T-helper 1 cell treated with Interleukin-12 subunit alpha and Interleukin-12 subunit beta and Interleukin-4 antibody, amounts not matched to agents 30 μg/mL and 1 μg/mL, for 36 hours (primary cell): ENCODE measurements around the gene RAB27A.
"Not testable (repeated sequence)": the region's sequence is repeated elsewhere in the genome, so short reads cannot be mapped to it uniquely, and the experiment has no call there.

Experiments
- H3K27ac Mint-ChIP-seq: one replicate; pipeline ENCODE4 v1.8.0; 2021; ENCODE audit warnings: mild to moderate bottlenecking, mixed read lengths
- H3K27me3 Mint-ChIP-seq: one replicate; pipeline ENCODE4 v1.8.0; 2021; ENCODE audit warnings: low read depth, mixed read lengths
- H3K36me3 Mint-ChIP-seq: one replicate; pipeline ENCODE4 v1.8.0; 2021; ENCODE audit warnings: low read depth, mixed read lengths
- H3K4me1 Mint-ChIP-seq: one replicate; pipeline ENCODE4 v1.8.0; 2021; ENCODE audit warnings: low read depth, mixed read lengths
- H3K4me3 Mint-ChIP-seq: one replicate; pipeline ENCODE4 v1.8.0; 2021; ENCODE audit warnings: mild to moderate bottlenecking, moderate library complexity, mixed read lengths
- H3K9me3 Mint-ChIP-seq: one replicate; pipeline ENCODE4 v1.8.0; 2021; ENCODE audit warnings: mixed read lengths

RAB27A gene

GRCh38 chr15:55289746-55290527 lies at the start of gene RAB27A:
Gene RAB27A (minus strand): TSS chr15:55289813. CDS start chr15:55234934, 54,879 bp downstream.
- Mint-ChIP-seq H3K27me3 (no peaks in the 10 kb centered on the region), H3K9me3 (no peaks in the 10 kb centered on the region), H3K36me3 (peaks cover 19% of the 10 kb centered on the region), H3K4me1 (peaks cover 39% of the 10 kb centered on the region), H3K4me3 (peak within 1 kb of the TSS; percentile 93), H3K27ac (peak within 1 kb of the TSS; percentile 93)

- H3K27ac Mint-ChIP-seq = no peak overlapping the region
- peaks cover 22% of the 10 kb centered on the region for H3K36me3 Mint-ChIP-seq
- H3K27me3 Mint-ChIP-seq = no peaks in the 10 kb centered on the region
- H3K9me3 Mint-ChIP-seq = no peaks in the 10 kb centered on the region
- no peak overlapping the region for H3K4me3 Mint-ChIP-seq
- H3K4me1 Mint-ChIP-seq = no peaks in the 10 kb centered on the region
These were observed 47.5 kb upstream of the RAB27A start for GRCh38 chr15:55337160-55337559.

GRCh38 chr15:55334997-55335396 lies 45.4 kb upstream of the RAB27A start:
- no peak overlapping the region for H3K27ac Mint-ChIP-seq
- H3K9me3 Mint-ChIP-seq = no peaks in the 10 kb centered on the region
- peaks cover 30% of the 10 kb centered on the region for H3K36me3 Mint-ChIP-seq
- no peaks in the 10 kb centered on the region for H3K27me3 Mint-ChIP-seq
- no peak overlapping the region for H3K4me3 Mint-ChIP-seq
- no peaks in the 10 kb centered on the region for H3K4me1 Mint-ChIP-seq

GRCh38 chr15:55334371-55334770 lies 44.8 kb upstream of the RAB27A start:
- H3K4me1 Mint-ChIP-seq = no peaks in the 10 kb centered on the region
- H3K27ac Mint-ChIP-seq = no peak overlapping the region
- H3K36me3 Mint-ChIP-seq = peaks cover 28% of the 10 kb centered on the region
- H3K4me3 Mint-ChIP-seq = no peak overlapping the region
- no peaks in the 10 kb centered on the region for H3K27me3 Mint-ChIP-seq
- no peaks in the 10 kb centered on the region for H3K9me3 Mint-ChIP-seq

- no peaks in the 10 kb centered on the region for H3K9me3 Mint-ChIP-seq
- H3K4me3 Mint-ChIP-seq = no peak overlapping the region
- H3K27me3 Mint-ChIP-seq = no peaks in the 10 kb centered on the region
- peaks cover 6% of the 10 kb centered on the region for H3K4me1 Mint-ChIP-seq
- no peak overlapping the region for H3K27ac Mint-ChIP-seq
- H3K36me3 Mint-ChIP-seq = peaks cover 17% of the 10 kb centered on the region
These were observed 37.8 kb upstream of the RAB27A start for GRCh38 chr15:55327387-55327786.

GRCh38 chr15:55322467-55322866 lies 32.9 kb upstream of the RAB27A start:
- Mint-ChIP-seq H3K27me3 (no peaks in the 10 kb centered on the region), H3K4me3 (no peak overlapping the region), H3K27ac (no peak overlapping the region), H3K36me3 (peaks cover 16% of the 10 kb centered on the region), H3K4me1 (peaks cover 26% of the 10 kb centered on the region), H3K9me3 (no peaks in the 10 kb centered on the region)

- Mint-ChIP-seq H3K4me1 (peaks cover 31% of the 10 kb centered on the region), H3K4me3 (no peak overlapping the region), H3K36me3 (peaks cover 22% of the 10 kb centered on the region), H3K9me3 (no peaks in the 10 kb centered on the region), H3K27ac (no peak overlapping the region), H3K27me3 (no peaks in the 10 kb centered on the region)
These were observed 31.4 kb upstream of the RAB27A start for GRCh38 chr15:55320963-55321362.

- H3K36me3 Mint-ChIP-seq = peaks cover 22% of the 10 kb centered on the region
- H3K4me3 Mint-ChIP-seq = peak overlapping the region; percentile 60
- H3K27me3 Mint-ChIP-seq = no peaks in the 10 kb centered on the region
- peak overlapping the region; percentile 18 for H3K27ac Mint-ChIP-seq
- H3K4me1 Mint-ChIP-seq = peaks cover 36% of the 10 kb centered on the region
- no peaks in the 10 kb centered on the region for H3K9me3 Mint-ChIP-seq
These were observed 30.6 kb upstream of the RAB27A start for GRCh38 chr15:55320238-55320550.

GRCh38 chr15:55319537-55320237 lies 30.1 kb upstream of the RAB27A start:
- Mint-ChIP-seq H3K4me3 (peak overlapping the region; percentile 97), H3K9me3 (no peaks in the 10 kb centered on the region), H3K27me3 (no peaks in the 10 kb centered on the region), H3K27ac (peak overlapping the region; percentile 96), H3K36me3 (peaks cover 24% of the 10 kb centered on the region), H3K4me1 (peaks cover 40% of the 10 kb centered on the region)

GRCh38 chr15:55318588-55319494 lies 29.2 kb upstream of the RAB27A start, which contains the start of the genes PIGB and PIGBOS1:
Gene PIGB (plus strand): TSS chr15:55319222. CDS start chr15:55319251, 29 bp downstream.
Gene PIGBOS1 (minus strand): TSS chr15:55319123. CDS start chr15:55317792, 1,331 bp downstream.
- Mint-ChIP-seq H3K27me3 (no peaks in the 10 kb centered on the region), H3K36me3 (peaks cover 24% of the 10 kb centered on the region), H3K4me3 (peak within 1 kb of the TSS; percentile 97), H3K9me3 (no peaks in the 10 kb centered on the region), H3K27ac (peak within 1 kb of the TSS; percentile 96), H3K4me1 (peaks cover 46% of the 10 kb centered on the region)

- H3K4me3 Mint-ChIP-seq, H3K36me3 Mint-ChIP-seq, H3K27me3 Mint-ChIP-seq, H3K4me1 Mint-ChIP-seq, H3K27ac Mint-ChIP-seq, H3K9me3 Mint-ChIP-seq: not testable (repeated sequence)
These were observed 13.2 kb upstream of the RAB27A start for GRCh38 chr15:55302801-55303200.

- H3K27me3 Mint-ChIP-seq = no peaks in the 10 kb centered on the region
- no peaks in the 10 kb centered on the region for H3K36me3 Mint-ChIP-seq
- H3K9me3 Mint-ChIP-seq = no peaks in the 10 kb centered on the region
- H3K27ac Mint-ChIP-seq = no peak overlapping the region
- no peaks in the 10 kb centered on the region for H3K4me1 Mint-ChIP-seq
- no peak overlapping the region for H3K4me3 Mint-ChIP-seq
These were observed 7.7 kb upstream of the RAB27A start for GRCh38 chr15:55297315-55297714.

- no peaks in the 10 kb centered on the region for H3K27me3 Mint-ChIP-seq
- peak overlapping the region; percentile 82 for H3K4me3 Mint-ChIP-seq
- peaks cover 16% of the 10 kb centered on the region for H3K36me3 Mint-ChIP-seq
- H3K4me1 Mint-ChIP-seq = peaks cover 33% of the 10 kb centered on the region
- peak overlapping the region; percentile 87 for H3K27ac Mint-ChIP-seq
- H3K9me3 Mint-ChIP-seq = no peaks in the 10 kb centered on the region
These were observed 980 bp upstream of the RAB27A start for GRCh38 chr15:55290528-55291057.
